Amygdala (tissue), 56 donors: ENCODE data around the gene SEPTIN6.

Experiments used
- DNase-seq, 56 donors: peaks; one replicate each; lab custom pipeline; 2025; lab: John Stamatoyannopoulos, UW

Gene SEPTIN6

GRCh38 chrX:119693040-119693995 is at the start of gene SEPTIN6:
Gene SEPTIN6, minus strand, starts transcription at chrX:119693168. Its CDS starts 63 bp downstream, at chrX:119693105.
- peak in 46 of 56 donors; percentile 0 to 56 (median 22) for DNase-seq

DNA sequence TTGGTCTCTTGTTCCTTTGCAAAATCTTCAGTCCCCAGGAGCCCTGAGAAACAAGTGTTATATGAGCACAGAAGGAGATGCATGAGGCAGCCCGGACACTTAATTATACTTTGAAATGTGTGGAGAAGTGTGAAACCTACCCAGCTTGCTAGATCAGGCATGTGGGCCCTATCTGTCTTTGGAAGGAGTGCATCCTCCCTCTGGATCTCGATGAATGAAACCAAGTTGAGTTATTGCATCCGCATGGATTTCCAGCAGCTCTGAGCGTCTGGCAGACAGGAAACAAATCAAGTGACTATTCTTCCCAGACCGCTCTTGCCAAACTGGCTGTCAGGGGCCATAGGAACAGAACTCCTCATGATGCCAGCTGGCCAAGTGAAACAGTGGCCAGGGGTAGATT is 45.8 kb upstream of the SEPTIN6 start:
- DNase-seq, result peak in 1 of 56 donors; percentile 3

- no peak for DNase-seq
These were observed 43.3 kb upstream of the SEPTIN6 start for GRCh38 chrX:119736206-119736764.

GRCh38 chrX:119735467-119735866 is 42.5 kb upstream of the SEPTIN6 start:
- DNase-seq, result peak in 2 of 56 donors; percentile 0 to 6

- peak in 44 of 56 donors; percentile 3 to 66 (median 23) for DNase-seq
These were observed 42.0 kb upstream of the SEPTIN6 start for GRCh38 chrX:119734897-119735339.

DNA sequence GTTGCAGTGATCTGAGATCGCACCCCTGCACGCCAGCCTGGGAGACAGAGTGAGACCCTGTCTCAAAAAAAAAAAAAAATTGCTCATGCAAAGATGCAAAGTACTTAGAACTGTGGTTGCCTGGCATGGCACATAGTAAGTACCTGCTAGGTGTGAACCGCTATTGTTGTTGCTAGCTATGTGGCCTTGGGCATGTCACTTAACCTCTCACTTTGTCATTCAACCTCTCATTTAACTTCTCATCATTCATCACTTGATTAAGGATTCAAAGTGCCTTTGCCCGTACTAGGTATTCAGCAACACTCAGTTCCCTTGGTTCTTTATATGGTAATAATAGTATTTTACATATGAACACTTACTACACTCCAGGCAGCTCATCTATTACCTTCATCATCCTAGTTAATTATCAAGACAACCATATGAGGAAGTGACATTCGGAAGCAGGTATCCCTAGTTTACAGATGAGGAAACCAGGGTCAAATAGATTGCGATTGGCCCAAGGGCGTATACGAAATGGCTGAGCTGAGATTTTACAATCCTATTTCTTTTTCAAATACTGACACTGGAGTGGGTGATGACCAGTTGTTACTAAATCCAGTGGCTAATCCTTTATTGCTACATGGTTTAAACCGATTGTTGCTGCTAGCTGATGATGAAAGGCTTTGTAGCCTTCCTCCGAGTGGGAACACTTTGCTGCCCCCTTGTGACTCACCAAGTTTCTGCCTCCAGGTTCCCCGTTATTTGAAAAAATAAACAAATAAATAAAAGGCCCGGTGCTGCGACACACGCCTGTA is 36.6 kb upstream of the SEPTIN6 start:
- DNase-seq, result peak in 20 of 56 donors; percentile 0 to 36 (median 6)

DNA sequence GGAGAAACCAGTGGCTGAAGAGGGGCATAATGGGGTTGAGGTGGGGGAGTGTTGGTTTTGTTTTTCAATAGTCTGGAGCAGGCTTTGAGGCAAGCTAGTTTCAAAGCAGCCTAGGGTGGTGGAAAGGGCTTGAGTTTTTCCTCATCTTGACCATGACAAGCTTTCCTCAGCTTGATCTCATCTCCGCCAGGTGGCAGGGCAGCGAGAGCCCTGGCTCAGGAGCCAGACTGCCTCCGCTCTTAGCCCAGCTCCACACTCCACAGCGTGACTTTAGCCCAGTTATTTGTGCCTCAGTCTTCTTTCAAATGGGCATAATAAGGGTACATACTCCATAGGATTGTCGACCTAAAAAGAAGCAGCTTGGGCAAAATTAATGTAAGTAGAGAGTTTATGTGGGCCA is 35.5 kb upstream of the SEPTIN6 start:
- DNase-seq, result no peak

DNA sequence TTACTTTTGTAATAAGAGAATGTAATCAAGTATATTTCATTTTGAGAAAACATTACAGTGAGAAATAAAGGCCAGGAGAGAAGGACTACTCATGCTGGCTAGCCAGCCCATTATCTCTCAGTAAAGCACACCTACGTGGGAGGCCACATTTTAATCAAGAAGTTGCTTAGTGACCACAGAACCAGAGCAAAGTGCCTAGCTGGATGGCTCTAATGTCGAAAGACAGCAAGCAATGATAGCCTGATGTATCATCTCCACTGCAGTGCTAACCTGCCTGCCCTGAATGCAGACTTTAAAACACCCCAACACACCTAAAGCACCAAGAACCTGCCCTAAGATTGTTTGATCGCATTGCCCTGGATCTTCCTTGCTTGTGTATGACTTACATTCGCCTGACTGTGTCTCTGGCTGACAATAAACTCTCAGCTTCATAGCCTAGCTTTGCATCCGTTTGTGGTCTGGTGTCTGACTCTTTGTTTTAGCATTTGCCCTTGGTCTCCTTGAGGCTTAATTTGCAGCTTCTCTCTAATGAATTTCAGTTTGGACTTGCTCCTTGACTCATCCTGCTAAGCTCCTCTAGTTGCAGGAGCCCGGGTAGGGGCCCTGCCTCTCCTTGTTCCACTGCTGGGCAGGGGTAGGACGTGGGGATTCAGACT is 34.1 kb upstream of the SEPTIN6 start:
- no peak for DNase-seq

DNA sequence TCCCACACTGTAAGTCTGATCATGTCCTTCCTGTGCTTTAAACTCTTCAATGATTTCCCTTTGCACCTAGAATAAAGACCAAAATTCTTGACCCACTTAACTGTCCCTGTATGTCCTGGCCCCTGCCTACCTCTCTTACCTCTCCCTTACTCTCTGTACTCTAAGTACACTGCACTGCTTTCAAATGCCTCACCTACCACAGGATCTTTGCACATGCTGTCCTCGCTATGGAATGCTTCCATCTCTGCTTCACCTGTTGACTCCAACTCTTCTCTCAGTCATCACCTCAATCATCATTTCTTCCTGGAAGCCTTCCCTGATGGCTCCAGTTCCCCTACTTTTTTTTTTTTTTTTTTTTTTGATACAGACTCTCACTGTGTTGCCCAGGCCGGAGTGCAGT is 29.0 kb upstream of the SEPTIN6 start:
- DNase-seq, result no peak

GRCh38 chrX:119721487-119721886 is 28.5 kb upstream of the SEPTIN6 start:
- no peak for DNase-seq

- no peak for DNase-seq
These were observed 16.7 kb upstream of the SEPTIN6 start for GRCh38 chrX:119709630-119710029.

DNA sequence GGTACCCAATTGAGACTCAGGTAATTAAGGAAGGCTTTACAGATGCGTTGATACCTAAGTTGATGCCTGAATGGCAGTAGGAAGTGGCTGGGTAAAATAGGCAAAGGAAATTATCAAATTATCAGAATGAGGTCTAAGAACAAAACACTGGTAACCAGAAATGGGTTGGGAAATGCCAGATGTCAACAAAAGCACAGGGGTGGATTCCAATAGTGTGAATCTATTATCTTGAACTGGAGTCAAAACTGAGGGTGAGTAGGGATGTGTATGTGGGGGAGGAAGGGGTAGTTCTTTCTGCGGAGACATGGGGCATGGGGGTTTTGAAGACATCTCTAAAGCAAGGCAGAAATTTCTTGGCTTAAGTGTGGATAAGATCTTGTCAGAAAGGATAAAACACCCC is 16.0 kb upstream of the SEPTIN6 start:
- DNase-seq, result no peak

DNA sequence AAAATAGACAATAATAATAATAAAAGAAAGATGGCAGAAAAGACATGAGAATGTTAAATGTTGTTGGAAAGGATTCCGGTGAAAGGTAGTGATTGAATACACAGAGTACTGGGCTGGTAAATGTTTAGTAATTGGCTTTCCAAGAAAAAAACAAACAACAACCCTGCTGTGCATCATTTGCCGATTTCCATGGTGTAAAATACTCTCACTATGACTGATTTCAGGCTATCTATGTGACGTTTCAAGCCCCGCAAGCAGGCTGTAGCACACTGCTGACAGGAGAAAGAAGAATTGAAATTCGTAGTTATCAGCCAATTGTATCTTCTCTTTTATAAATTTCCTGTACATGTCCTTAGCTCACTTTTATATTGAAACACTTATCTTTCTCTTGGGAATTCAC is 13.6 kb upstream of the SEPTIN6 start:
- no peak for DNase-seq

DNA sequence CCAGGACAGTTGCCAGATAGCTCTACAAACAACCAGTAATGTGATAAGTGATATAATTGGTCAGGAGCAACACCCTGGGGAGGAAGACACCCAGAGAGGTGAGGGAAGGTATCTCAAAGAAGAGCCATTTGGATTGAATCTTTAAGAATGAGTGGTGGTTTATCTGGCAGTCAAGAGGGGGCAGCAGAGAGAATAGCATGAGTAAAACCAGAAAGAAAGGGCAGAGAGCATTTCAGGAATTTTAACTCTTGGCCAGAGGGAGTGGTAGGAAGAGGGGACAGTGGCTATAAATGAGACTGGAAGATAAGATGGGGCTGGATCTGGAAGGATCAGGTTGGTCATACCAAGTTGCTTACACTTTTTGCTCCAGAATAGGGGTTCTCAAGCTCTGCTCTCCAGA is 5.9 kb upstream of the SEPTIN6 start:
- DNase-seq, result no peak

- DNase-seq, result no peak
These were observed 3.4 kb upstream of the SEPTIN6 start for GRCh38 chrX:119696251-119696890.

DNA sequence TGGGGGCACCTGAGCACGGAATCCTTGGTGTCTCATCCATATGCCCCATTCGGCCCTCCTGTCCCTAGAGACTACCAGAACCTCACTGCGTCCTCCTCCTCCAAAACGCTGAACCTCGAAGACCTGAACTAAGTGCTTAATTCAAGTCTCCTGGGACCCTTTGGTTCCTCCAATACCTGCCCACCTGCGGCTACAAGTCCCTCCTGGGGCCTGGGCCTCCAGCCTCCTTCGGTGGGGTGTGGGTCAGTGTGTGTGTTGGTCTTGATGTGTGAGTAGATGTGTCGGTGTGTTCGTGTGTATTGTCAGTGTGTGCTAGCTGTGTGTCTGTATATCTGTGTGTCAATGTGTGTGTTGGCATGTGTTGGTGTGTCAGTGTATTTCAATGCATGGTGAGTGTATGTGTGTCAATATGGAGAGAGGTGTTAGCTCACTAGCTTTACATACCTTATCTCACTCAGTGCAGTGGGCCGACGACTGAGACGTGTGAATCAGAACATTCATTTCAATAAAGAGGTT is 2.6 kb upstream of the SEPTIN6 start:
- DNase-seq, result no peak

- no peak for DNase-seq
These were observed 1.9 kb upstream of the SEPTIN6 start for GRCh38 chrX:119694601-119695534.

DNA sequence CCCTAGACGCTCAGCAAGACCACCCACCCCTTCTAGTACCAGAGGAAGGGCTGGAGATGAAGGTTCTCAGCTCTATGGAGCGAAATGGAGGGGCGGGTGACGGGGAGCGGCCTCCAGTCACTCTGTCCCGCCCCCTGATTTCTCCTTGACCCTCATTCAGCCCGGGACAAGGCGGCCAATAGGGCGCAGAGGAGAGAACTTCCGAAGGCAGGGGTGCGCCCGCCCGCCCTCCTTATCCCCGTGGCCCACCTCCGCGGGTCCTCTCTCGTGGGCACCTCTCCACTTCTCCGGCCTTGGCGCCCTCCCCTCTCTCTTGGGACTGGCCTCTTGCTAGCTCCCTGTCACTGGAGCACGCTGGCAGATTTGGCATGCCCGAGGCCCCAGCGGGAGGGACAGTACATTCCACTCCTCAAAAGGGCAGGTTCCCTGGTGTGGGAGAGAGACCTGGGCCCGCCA is 1.1 kb upstream of the SEPTIN6 start:
- DNase-seq, result no peak
